Measurements from ENCODE around the gene KATNA1. TPM values are rescaled to one million over a fixed set of nuclear protein-coding genes. Genes with fewer than 3 reads are reported as not detected.

KATNA1 gene
- total and polyA plus RNA-seq, 4 donors, result 3.1 to 14.5 (median 6.5) TPM

DNA sequence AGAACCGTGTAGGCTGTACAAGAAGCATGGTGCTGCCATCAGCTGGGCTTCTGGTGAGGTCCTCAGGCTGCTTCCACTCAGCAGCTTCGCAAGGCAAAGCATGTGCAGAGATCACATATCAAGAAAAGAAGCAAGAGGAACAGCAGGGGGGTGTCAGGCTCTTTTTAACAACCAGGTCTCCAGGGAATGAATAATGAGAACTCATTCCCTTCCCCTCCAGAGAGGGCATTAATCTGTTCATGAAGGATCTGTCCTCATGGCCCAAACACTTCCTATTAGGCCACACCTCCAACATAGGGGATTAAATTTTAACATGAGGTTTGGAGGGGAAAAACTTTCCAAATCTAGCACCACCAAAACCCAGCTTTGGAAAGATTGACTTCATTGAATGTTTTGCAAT is 62.4 kb downstream of the KATNA1 start:
- 93% methylated on average over 2 of the region's 2 CpGs for WGBS
- Histone ChIP-seq H3K36me3 (ENCODE audit: control insufficient read depth in 4 of 4, insufficient read depth in 3 of 4, low read depth in 1 of 4, low read length in 3 of 4) (peaks cover 5 to 30% (median 11%) of the 10 kb centered on the region in 4 donors), H3K9ac (ENCODE audit: low read depth in 1 of 2, low read length in 2 of 2) (no peak overlapping the region)

DNA sequence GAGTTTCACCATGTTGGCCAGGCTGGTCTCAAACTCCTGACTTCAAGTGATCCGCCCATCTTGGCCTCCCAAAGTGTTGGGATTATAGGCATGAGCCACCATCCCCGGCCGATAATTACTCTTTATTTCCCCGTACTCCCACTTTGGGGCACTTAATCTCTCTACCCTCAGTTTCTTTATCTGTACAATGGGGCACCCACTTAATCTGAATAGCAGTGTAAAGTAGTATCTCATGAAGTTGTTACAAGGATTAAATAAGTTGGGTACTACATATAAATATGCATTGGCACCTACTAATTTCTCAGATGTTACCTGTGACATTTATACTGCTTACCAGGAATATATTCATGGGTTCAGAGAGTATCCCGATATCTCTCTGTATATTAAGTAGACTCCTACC is 67.2 kb downstream of the KATNA1 start:
- Histone ChIP-seq H3K36me3 (ENCODE audit: control insufficient read depth in 4 of 4, insufficient read depth in 3 of 4, low read depth in 1 of 4, low read length in 3 of 4) (peaks cover 5 to 35% (median 14%) of the 10 kb centered on the region in 4 donors), H3K27me3 (ENCODE audit: control insufficient read depth in 4 of 4, insufficient read depth in 4 of 4, low read length in 3 of 4) (no peaks in the 10 kb centered on the region), H3K4me3 (ENCODE audit: low read depth in 1 of 3, low read length in 3 of 3) (no peak overlapping the region), H3K4me1 (ENCODE audit: control insufficient read depth in 4 of 4, insufficient read depth in 4 of 4, low read length in 3 of 4) (no peaks in the 10 kb centered on the region), H3K9me3 (ENCODE audit: control insufficient read depth in 4 of 4, low read length in 3 of 4) (no peaks in the 10 kb centered on the region), H3K9ac (ENCODE audit: low read depth in 1 of 2, low read length in 2 of 2) (no peak overlapping the region), H3K27ac (ENCODE audit: low read depth in 1 of 2, low read length in 2 of 2) (no peak overlapping the region)
- TF ChIP-seq SP1 (IDR thresholded peaks at IDR 0.05) (no peak), FOXA1 (IDR thresholded peaks at IDR 0.05) (no peak), HNF4A (conservative IDR thresholded peaks at IDR 0.05) (no peak)
- no peak for DNase-seq (ENCODE audit: low spot score)
- WGBS, result 97% methylated on average over 5 of the region's 5 CpGs

More for the DNA sequence above, 62.4 kb downstream of the KATNA1 start:
- Histone ChIP-seq H3K27me3 (ENCODE audit: control insufficient read depth in 4 of 4, insufficient read depth in 4 of 4, low read length in 3 of 4) (no peaks in the 10 kb centered on the region), H3K9me3 (ENCODE audit: control insufficient read depth in 4 of 4, low read length in 3 of 4) (no peaks in the 10 kb centered on the region), H3K4me3 (ENCODE audit: low read depth in 1 of 3, low read length in 3 of 3) (no peak overlapping the region), H3K4me1 (ENCODE audit: control insufficient read depth in 4 of 4, insufficient read depth in 4 of 4, low read length in 3 of 4) (peaks cover 0 to 7% (median 0%) of the 10 kb centered on the region in 4 donors), H3K27ac (ENCODE audit: low read depth in 1 of 2, low read length in 2 of 2) (no peak overlapping the region)
- TF ChIP-seq NR2F2 (IDR thresholded peaks at IDR 0.05), result no peak
- no peak for TF ChIP-seq YY1 (IDR thresholded peaks at IDR 0.05)
- TF ChIP-seq GABPA (IDR thresholded peaks at IDR 0.05 in 1 of 2, conservative IDR thresholded peaks at IDR 0.05 in 1 of 2), result no peak
- TF ChIP-seq, protein P1, sequence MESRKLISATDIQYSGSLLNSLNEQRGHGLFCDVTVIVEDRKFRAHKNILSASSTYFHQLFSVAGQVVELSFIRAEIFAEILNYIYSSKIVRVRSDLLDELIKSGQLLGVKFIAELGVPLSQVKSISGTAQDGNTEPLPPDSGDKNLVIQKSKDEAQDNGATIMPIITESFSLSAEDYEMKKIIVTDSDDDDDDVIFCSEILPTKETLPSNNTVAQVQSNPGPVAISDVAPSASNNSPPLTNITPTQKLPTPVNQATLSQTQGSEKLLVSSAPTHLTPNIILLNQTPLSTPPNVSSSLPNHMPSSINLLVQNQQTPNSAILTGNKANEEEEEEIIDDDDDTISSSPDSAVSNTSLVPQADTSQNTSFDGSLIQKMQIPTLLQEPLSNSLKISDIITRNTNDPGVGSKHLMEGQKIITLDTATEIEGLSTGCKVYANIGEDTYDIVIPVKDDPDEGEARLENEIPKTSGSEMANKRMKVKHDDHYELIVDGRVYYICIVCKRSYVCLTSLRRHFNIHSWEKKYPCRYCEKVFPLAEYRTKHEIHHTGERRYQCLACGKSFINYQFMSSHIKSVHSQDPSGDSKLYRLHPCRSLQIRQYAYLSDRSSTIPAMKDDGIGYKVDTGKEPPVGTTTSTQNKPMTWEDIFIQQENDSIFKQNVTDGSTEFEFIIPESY (IDR thresholded peaks at IDR 0.05), result no peak
- TF ChIP-seq, protein P2, sequence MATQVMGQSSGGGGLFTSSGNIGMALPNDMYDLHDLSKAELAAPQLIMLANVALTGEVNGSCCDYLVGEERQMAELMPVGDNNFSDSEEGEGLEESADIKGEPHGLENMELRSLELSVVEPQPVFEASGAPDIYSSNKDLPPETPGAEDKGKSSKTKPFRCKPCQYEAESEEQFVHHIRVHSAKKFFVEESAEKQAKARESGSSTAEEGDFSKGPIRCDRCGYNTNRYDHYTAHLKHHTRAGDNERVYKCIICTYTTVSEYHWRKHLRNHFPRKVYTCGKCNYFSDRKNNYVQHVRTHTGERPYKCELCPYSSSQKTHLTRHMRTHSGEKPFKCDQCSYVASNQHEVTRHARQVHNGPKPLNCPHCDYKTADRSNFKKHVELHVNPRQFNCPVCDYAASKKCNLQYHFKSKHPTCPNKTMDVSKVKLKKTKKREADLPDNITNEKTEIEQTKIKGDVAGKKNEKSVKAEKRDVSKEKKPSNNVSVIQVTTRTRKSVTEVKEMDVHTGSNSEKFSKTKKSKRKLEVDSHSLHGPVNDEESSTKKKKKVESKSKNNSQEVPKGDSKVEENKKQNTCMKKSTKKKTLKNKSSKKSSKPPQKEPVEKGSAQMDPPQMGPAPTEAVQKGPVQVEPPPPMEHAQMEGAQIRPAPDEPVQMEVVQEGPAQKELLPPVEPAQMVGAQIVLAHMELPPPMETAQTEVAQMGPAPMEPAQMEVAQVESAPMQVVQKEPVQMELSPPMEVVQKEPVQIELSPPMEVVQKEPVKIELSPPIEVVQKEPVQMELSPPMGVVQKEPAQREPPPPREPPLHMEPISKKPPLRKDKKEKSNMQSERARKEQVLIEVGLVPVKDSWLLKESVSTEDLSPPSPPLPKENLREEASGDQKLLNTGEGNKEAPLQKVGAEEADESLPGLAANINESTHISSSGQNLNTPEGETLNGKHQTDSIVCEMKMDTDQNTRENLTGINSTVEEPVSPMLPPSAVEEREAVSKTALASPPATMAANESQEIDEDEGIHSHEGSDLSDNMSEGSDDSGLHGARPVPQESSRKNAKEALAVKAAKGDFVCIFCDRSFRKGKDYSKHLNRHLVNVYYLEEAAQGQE (IDR thresholded peaks at IDR 0.05), result no peak
- no peak for TF ChIP-seq HNF4A (conservative IDR thresholded peaks at IDR 0.05)
- no peak for DNase-seq (ENCODE audit: low spot score)

DNA sequence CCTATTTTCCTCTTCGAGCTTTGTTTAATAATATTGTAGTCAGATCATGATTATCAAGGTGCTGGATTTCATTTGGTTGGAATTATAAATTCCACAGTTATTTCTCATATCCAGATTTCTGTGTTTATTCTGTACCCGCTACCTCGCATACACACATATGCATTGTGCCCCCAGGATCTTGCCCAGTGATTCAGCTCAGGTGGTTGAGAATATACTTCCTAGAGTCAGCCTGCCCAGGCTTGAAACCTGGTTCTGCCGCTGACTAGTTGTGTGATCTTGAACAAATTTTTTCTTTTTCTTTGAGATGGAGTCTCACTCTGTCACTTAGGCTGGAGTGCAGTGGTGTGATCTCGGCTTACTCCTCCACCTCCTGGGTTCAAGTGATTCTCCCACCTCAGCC is 67.6 kb downstream of the KATNA1 start:
- Histone ChIP-seq H3K36me3 (ENCODE audit: control insufficient read depth in 4 of 4, insufficient read depth in 3 of 4, low read depth in 1 of 4, low read length in 3 of 4) (peaks cover 3 to 33% (median 13%) of the 10 kb centered on the region in 4 donors), H3K27ac (ENCODE audit: low read depth in 1 of 2, low read length in 2 of 2) (no peak overlapping the region), H3K9me3 (ENCODE audit: control insufficient read depth in 4 of 4, low read length in 3 of 4) (no peaks in the 10 kb centered on the region), H3K9ac (ENCODE audit: low read depth in 1 of 2, low read length in 2 of 2) (no peak overlapping the region), H3K4me1 (ENCODE audit: control insufficient read depth in 4 of 4, insufficient read depth in 4 of 4, low read length in 3 of 4) (no peaks in the 10 kb centered on the region), H3K4me3 (ENCODE audit: low read depth in 1 of 3, low read length in 3 of 3) (no peak overlapping the region), H3K27me3 (ENCODE audit: control insufficient read depth in 4 of 4, insufficient read depth in 4 of 4, low read length in 3 of 4) (no peaks in the 10 kb centered on the region)
- TF ChIP-seq, protein P3, sequence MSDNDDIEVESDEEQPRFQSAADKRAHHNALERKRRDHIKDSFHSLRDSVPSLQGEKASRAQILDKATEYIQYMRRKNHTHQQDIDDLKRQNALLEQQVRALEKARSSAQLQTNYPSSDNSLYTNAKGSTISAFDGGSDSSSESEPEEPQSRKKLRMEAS (IDR thresholded peaks at IDR 0.05), result no peak
- TF ChIP-seq FOXA1 (IDR thresholded peaks at IDR 0.05), result no peak
- TF ChIP-seq JUND (IDR thresholded peaks at IDR 0.05), result no peak
- TF ChIP-seq FOXA2 (IDR thresholded peaks at IDR 0.05), result no peak
- TF ChIP-seq HNF4A (conservative IDR thresholded peaks at IDR 0.05), result no peak
- TF ChIP-seq NR2F2 (IDR thresholded peaks at IDR 0.05), result no peak
- TF ChIP-seq RAD21 (IDR thresholded peaks at IDR 0.05), result no peak
- TF ChIP-seq, protein P4, sequence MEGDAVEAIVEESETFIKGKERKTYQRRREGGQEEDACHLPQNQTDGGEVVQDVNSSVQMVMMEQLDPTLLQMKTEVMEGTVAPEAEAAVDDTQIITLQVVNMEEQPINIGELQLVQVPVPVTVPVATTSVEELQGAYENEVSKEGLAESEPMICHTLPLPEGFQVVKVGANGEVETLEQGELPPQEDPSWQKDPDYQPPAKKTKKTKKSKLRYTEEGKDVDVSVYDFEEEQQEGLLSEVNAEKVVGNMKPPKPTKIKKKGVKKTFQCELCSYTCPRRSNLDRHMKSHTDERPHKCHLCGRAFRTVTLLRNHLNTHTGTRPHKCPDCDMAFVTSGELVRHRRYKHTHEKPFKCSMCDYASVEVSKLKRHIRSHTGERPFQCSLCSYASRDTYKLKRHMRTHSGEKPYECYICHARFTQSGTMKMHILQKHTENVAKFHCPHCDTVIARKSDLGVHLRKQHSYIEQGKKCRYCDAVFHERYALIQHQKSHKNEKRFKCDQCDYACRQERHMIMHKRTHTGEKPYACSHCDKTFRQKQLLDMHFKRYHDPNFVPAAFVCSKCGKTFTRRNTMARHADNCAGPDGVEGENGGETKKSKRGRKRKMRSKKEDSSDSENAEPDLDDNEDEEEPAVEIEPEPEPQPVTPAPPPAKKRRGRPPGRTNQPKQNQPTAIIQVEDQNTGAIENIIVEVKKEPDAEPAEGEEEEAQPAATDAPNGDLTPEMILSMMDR (IDR thresholded peaks at IDR 0.05; ENCODE audit: low read depth, low read length, missing input control), result no peak
- TF ChIP-seq GABPA (IDR thresholded peaks at IDR 0.05 in 1 of 2, conservative IDR thresholded peaks at IDR 0.05 in 1 of 2), result no peak
- TF ChIP-seq TAF1 (conservative IDR thresholded peaks at IDR 0.05), result no peak
- TF ChIP-seq EGR1 (IDR thresholded peaks at IDR 0.05; ENCODE audit: low read depth in 2 of 2), result no peak
- TF ChIP-seq HNF4G (IDR thresholded peaks at IDR 0.05), result no peak
- 98% methylated on average over 5 of the region's 5 CpGs for WGBS
- DNase-seq (ENCODE audit: low spot score), result no peak
